Stimulated activated CD4-positive, alpha-beta T cell treated with anti-CD3 and anti-CD28 coated beads, Interleukin-12 subunit alpha, Interleukin-12 subunit beta, amount 100 ng/mL, for 24 hours (primary cell): ENCODE measurements around the gene TNS1.
A peak's percentile ranks its signal among the peaks of the same experiment; 100 is the strongest.

Source experiments
- DNase-seq, 2 experiments: peaks; one replicate each; pipeline ENCODE4 v3.0.0-alpha.2; 2020; ENCODE audit warnings: low read depth in 2 of 2

Gene TNS1

GRCh38 chr2:217998926-217999594 lies 3.7 kb downstream of the TNS1 start:
- DNase-seq = no peak

DNA sequence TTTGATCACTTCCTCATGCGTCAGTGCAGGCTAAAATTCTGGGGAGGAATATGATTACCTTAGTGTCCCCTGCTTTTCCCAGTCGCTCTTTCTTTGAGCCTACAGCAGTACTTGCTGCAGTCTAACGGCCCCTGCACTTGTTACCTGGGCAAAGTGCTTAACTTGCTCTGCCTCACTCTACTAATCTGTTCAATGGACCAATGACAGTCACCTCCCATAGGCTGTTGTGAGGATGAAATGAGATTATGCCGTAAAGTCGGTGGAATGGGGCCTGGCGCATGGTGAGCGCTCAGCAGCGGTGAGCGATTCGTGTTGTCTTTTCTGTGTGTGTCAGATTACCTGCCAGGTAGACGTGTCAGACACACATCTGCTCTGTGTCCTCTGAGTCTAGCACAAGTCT lies 5.3 kb downstream of the TNS1 start:
- DNase-seq = no peak

DNA sequence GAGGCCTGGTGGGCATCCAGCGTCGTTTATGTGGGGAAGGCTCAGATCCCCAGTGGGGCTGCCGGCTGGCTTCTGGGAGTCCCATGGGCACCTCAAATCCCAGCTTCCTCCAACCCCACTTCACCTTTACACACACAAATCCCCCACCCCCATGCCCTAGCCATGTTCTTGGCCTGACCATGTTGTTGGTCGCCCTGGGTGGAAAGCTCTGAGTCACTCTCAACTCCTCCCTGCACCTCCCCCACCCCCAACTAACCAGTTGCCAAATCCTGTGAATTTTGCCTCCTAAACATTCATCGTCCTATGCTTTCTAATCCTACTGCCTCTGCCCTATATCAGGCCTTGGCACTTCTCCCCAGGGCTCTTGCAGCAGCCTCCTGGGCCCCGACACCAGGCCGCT lies 6.4 kb downstream of the TNS1 start:
- no peak for DNase-seq

- DNase-seq = no peak
Measured at GRCh38 chr2:217995731-217996231, 7.0 kb downstream of the TNS1 start.

DNA sequence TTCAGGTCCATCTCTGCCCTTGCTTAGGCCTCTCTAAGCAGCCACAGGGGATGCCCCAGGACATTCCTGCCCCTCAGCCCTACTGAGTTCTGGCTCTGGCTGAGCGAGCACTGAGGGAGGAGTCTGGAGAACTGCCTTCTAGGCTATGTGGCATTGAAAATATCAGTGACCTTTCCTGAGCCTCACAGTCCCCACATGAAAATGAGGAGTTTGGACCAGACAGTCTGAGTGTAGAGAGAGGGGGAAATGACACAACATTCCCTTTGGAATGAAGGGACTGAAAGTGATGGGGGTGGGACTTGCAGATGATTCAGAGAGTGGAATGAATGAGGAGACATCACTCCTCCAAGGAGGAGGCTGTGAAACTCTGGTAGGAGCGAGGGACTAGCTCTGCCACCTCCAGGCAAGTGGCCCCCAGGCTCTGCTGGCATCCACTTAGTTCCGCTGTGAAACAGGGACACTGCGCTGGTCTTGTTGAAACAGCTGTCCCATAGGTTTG lies 8.0 kb downstream of the TNS1 start:
- DNase-seq = no peak

DNA sequence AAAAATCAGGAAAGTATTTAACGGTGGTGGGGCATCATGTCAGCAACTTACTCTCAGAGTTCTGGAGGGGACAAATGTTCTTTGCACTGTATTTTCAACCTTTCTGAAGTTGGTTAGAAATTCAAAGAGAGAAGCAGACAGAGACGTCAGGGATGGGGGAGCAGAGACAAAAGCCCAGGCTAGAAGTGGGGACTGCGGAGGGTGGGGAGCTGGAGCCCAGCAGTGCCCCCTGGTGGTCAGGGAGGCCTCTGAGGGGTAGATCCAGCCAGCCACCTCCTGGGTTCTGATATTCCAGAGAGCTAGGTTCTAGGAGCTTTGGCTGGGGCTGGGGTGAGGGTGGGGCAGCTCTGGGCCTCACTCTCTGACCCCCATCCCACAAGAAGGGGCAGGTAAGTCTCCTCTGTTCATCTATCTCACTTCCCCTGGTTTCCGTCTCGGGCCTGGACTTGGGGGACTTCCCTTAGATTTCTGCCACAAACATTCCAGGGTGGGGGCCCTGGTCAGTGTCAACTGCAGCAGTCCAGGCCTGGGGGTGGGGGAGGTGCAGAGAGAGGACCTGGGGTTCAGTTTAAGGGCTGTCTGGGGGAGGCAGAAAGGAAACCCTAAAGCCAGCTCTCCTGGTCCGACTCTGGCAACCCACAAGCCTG lies 8.9 kb downstream of the TNS1 start:
- peak in 1 of 2 experiments; percentile 52 for DNase-seq

- no peak for DNase-seq
Measured at GRCh38 chr2:217993138-217993537, 9.7 kb downstream of the TNS1 start.

GRCh38 chr2:217992061-217992460 lies 10.7 kb downstream of the TNS1 start:
- DNase-seq = no peak

GRCh38 chr2:217990791-217991465 lies 11.9 kb downstream of the TNS1 start:
- no peak for DNase-seq

DNA sequence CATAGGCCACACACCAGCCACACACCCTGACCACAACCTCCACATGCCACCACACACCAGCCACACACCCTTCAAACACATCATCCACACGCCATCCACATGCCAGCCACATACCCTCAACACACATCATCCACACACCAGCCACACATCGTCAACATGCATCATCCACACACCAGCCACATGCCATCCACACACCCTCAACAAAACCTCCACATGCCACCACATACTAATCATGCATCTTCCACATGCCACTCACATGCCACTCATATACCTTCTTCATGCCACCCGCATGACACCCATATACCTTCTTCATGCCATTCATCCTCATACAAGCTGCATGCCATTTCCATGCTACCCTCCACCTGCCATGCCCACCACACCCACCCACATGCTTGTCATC lies 12.4 kb downstream of the TNS1 start:
- no peak for DNase-seq

- DNase-seq = no peak
Measured at GRCh38 chr2:217989221-217989948, 13.4 kb downstream of the TNS1 start.

DNA sequence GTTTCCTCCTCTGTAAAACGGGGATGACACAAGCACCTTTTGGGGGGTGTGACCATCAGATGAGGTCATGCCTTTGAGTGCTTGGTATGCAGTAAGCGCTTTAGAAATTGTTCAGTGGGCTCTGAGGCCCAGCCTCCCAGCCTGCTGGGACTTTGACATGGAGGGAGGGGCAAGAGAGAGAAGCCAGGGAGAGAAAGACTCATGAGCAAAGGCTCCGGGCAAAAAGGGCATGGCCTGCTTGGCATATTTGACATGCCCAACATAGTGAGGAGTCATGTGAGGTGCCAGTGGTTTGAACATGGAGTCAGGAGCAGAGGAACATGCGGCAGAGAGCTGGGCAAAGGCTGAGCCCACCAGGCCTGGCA lies 14.0 kb downstream of the TNS1 start:
- no peak for DNase-seq

DNA sequence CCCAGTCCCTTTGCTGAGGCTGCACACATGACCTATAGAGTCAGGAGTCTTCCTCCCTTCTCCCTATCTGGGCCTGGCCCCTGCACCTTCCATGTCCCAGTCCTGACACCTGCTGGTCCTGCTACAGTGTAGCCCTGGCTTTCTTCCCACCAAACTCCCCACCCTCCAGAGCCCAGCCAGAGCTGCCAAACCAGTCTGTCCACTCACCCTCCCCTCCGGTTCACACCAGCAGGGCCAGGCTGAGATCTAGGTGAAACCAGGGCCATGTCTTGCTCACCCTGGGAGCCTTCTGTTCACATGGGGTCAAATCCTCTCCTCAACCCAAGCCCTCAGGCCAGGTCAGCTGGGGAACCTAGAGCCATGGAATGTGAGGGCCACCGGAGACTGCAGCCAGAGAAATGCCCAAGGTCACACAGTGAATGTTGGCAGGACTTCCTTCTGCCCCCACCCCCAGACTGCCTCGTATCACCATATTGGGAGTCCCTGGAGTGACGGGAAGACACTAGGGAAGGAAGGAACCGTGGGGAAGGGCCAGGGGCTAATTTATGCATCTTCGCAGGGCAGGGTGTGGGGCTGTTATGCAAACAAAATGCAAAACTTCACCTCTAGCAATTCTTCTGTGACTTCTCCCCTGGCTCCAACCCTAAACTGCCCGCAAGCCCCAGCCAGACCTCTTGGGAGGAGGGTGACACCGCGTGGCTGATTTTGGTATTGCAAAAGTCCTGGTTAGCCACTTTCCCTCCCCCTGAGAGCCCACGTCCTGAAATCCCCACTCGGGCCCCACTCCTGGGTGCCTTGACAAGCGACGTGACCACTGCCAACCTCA lies 14.6 kb downstream of the TNS1 start:
- DNase-seq = peak; percentile 34 to 77

- DNase-seq = no peak
Measured at GRCh38 chr2:217987391-217987790, 15.4 kb downstream of the TNS1 start.

DNA sequence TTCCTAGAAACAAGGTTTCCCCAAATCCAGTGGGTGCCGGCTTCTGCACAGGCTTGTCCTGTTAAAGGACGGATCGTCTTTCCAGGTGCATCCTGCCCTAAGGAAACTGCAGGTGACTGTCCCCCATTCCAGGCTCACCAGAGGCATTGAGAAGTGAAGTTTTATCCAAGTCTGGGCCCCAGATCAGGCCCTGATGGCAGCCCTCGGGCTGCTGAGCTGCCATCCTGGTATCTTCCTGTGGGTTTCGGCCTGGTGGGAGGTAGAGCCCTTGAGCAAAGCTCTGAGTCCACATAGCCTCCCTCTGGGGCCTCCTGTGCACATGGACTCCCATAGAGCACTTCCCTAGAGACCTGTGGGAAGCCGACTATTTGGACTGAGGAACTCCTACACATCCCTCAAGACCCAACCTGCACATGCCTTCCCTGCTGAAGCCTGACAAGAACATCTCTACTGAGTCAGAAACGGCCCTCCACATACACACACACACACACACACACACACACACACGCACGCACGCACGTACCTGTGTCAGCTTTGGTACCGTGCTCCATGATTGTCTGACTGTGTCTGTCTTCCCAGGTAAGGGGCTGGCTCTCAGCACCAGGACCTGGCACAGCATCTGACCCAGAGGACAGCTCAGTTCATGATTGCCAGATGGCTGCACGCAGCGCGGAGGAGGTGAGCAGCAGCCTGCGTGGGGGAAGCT lies 16.4 kb downstream of the TNS1 start:
- no peak for DNase-seq

- DNase-seq = no peak
Measured at GRCh38 chr2:217983276-217984233, 19.2 kb downstream of the TNS1 start.

DNA sequence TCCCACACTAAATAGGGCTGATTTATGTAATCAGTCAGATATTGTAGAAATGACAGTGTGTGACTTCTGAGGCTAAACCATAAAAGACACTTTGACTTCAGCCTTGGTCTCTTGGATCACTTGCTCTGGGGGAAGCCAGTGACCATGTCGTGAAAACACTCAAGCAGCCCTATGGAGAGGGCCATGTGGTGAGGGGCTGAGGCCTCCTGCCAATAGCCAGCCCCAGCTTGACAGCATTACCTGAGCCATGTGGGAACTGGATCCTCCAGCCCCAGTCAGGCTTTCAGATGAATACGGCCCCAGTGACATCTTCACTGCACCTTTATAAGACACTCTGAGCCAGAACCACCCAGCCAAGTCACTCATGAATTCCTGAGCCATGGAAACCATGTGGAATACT lies 20.8 kb downstream of the TNS1 start:
- no peak for DNase-seq

DNA sequence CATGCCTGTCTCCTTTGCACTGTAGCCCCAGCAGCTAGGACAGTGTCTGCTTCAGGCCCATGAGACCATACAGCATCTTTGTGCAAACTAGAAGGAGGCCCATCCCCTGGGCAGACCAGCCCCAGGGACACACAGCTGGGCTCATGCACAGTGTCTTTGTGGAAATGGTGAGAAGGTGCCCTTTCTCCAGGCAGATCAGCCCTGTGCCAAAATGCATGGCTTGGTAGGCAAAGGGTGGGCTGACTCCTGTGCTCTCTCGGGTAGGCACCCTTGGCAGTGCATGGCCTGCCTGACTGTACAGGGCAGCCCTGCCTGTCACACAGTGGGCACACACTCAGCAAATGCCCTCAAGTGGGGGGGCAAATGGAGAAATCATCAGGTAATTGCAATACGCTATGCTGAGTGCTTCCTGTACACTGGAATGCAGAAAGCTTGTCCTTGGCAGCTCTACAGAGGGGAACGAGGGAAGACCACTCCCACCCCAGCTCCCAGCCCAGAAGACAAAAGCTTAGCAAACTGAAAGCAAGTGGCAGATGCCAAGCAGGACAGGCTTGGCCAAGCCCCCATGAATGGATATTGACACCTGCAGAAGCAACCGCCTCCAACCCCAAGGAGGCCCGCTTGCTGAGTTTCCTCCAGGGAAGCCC lies 21.6 kb downstream of the TNS1 start:
- no peak for DNase-seq

DNA sequence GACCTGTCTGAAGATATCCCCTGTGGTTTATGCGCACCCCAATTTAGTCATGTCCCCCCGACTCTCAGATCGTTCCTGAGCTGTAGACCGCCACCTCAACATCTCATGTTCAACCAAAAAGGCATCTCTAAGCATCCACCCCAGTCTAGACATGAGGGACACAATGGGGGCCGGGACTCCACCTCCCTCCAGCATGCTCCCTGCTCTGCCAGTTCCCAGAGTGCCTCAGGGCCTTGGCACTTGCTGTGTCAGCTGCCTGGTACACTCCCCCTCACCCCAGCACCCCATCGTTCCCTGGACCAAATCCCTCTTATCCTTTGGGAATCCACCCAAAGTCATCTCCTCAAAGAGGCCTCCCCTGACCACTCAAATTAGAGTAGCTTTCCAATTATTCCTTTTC lies 22.2 kb downstream of the TNS1 start:
- no peak for DNase-seq
